ENCODE data around the gene R3HDM2.

DNA sequence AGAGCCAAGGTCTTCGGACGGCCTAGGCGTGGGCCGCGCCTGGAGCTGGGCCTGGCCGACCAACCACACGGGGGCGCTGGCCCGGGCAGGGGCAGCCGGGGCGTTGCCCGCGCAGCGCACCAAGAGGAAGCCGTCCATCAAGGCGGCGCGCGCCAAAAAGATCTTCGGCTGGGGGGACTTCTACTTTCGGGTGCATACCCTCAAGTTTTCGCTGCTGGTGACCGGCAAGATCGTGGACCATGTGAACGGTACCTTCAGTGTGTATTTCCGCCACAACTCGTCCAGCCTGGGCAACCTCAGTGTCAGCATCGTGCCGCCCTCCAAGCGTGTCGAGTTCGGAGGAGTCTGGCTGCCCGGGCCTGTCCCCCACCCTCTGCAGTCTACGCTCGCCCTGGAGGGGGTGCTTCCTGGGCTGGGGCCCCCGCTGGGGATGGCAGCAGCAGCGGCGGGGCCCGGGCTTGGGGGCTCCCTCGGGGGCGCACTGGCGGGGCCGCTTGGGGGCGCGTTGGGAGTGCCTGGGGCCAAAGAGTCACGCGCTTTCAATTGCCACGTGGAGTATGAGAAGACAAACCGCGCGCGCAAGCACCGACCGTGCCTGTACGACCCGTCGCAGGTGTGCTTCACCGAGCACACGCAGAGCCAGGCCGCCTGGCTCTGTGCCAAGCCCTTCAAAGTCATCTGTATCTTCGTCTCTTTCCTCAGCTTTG lies 205.7 kb downstream of the R3HDM2 start:
- TF ChIP-seq POLR2A (IDR thresholded peaks at IDR 0.05; ENCODE audit: extremely low read depth, insufficient read length) (no peak), CTCF (IDR thresholded peaks at IDR 0.05; ENCODE audit: low read depth, low read length) (peak; percentile 55), MAX (IDR thresholded peaks at IDR 0.05; ENCODE audit: low read depth, low read length) (no peak)
